ENCODE data around the gene NCBP3.

NCBP3 gene

GRCh38 chr17:3773966-3774365 is 72.1 kb downstream of the NCBP3 start:
- Histone ChIP-seq H4K91ac (ENCODE audit: low read length) (no peak overlapping the region), H3K14ac (ENCODE audit: low read length in 2 of 2) (peak overlapping the region in 1 of 2 experiments; percentile 70), H2AFZ (ENCODE audit: low read depth, low read length) (no peak overlapping the region), H3K4me2 (ENCODE audit: low read length, poor library complexity, severe bottlenecking) (no peak overlapping the region), H3K27ac (ENCODE audit: low read length, poor library complexity, severe bottlenecking) (no peak overlapping the region), H3K4me3 (ENCODE audit: insufficient read depth in 1 of 2, low read depth in 1 of 2, low read length in 2 of 2) (no peak overlapping the region), H2BK12ac (ENCODE audit: low read length in 2 of 2) (peak overlapping the region; percentile 11 to 72), H2BK120ac (ENCODE audit: low read depth, low read length) (no peak overlapping the region), H3K36me3 (ENCODE audit: control insufficient read depth in 1 of 2, insufficient read depth in 2 of 2, low read depth in 1 of 2, low read length in 2 of 2) (no peaks in the 10 kb centered on the region), H3K23ac (ENCODE audit: low read length in 2 of 2) (no peak overlapping the region), H3K4ac (ENCODE audit: low read depth in 1 of 2, low read length in 2 of 2) (no peak overlapping the region), H3K4me1 (ENCODE audit: control insufficient read depth, insufficient read depth, low read depth, low read length) (peaks cover 8% of the 10 kb centered on the region), H3K9ac (ENCODE audit: low read length) (no peak overlapping the region), H3K18ac (ENCODE audit: low read depth in 1 of 2, low read length in 2 of 2) (peak overlapping the region in 1 of 2 experiments; percentile 37), H3K27me3 (ENCODE audit: control insufficient read depth in 1 of 2, insufficient read depth in 1 of 2, low read length in 2 of 2) (peaks cover 0 to 15% of the 10 kb centered on the region in 2 experiments), H4K8ac (ENCODE audit: low read length) (peak overlapping the region; percentile 27), H3K79me1 (replicated peaks; ENCODE audit: low read length, poor library complexity, severe bottlenecking) (no peaks in the 10 kb centered on the region), H2BK5ac (ENCODE audit: low read depth, low read length, poor library complexity, severe bottlenecking) (peak overlapping the region; percentile 84), H2BK15ac (ENCODE audit: low read depth, poor library complexity, severe bottlenecking) (no peak overlapping the region), H2AK5ac (ENCODE audit: low read length, severe bottlenecking) (peak overlapping the region; percentile 99), H3K9me3 (ENCODE audit: control insufficient read depth, low read length) (no peaks in the 10 kb centered on the region)
- WGBS = 97% methylated on average over 3 of the region's 3 CpGs
- DNase-seq = no peak

- Histone ChIP-seq H3K27me3 (ENCODE audit: control insufficient read depth in 1 of 2, insufficient read depth in 1 of 2, low read length in 2 of 2) (peaks cover 0 to 17% of the 10 kb centered on the region in 2 experiments), H3K4ac (ENCODE audit: low read depth in 1 of 2, low read length in 2 of 2) (no peak overlapping the region), H3K4me2 (ENCODE audit: low read length, poor library complexity, severe bottlenecking) (no peak overlapping the region)
Measured at GRCh38 chr17:3773511-3773910, 72.5 kb downstream of the NCBP3 start.

GRCh38 chr17:3772764-3773163 is 73.3 kb downstream of the NCBP3 start:
- WGBS = 83% methylated on average over 12 of the region's 12 CpGs
- Histone ChIP-seq H3K4ac (ENCODE audit: low read depth in 1 of 2, low read length in 2 of 2) (no peak overlapping the region), H4K91ac (ENCODE audit: low read length) (no peak overlapping the region), H2BK5ac (ENCODE audit: low read depth, low read length, poor library complexity, severe bottlenecking) (no peak overlapping the region), H2BK15ac (ENCODE audit: low read depth, poor library complexity, severe bottlenecking) (no peak overlapping the region), H3K79me1 (replicated peaks; ENCODE audit: low read length, poor library complexity, severe bottlenecking) (no peaks in the 10 kb centered on the region), H3K9me3 (ENCODE audit: control insufficient read depth, low read length) (no peaks in the 10 kb centered on the region), H2AFZ (ENCODE audit: low read depth, low read length) (no peak overlapping the region), H4K8ac (ENCODE audit: low read length) (no peak overlapping the region), H3K4me3 (ENCODE audit: insufficient read depth in 1 of 2, low read depth in 1 of 2, low read length in 2 of 2) (no peak overlapping the region), H3K4me1 (ENCODE audit: control insufficient read depth, insufficient read depth, low read depth, low read length) (peaks cover 8% of the 10 kb centered on the region), H3K27ac (ENCODE audit: low read length, poor library complexity, severe bottlenecking) (no peak overlapping the region), H2BK120ac (ENCODE audit: low read depth, low read length) (no peak overlapping the region), H3K18ac (ENCODE audit: low read depth in 1 of 2, low read length in 2 of 2) (peak overlapping the region in 1 of 2 experiments; percentile 7), H3K9ac (ENCODE audit: low read length) (no peak overlapping the region), H2BK12ac (ENCODE audit: low read length in 2 of 2) (peak overlapping the region in 1 of 2 experiments; percentile 71), H3K4me2 (ENCODE audit: low read length, poor library complexity, severe bottlenecking) (no peak overlapping the region), H3K36me3 (ENCODE audit: control insufficient read depth in 1 of 2, insufficient read depth in 2 of 2, low read depth in 1 of 2, low read length in 2 of 2) (no peaks in the 10 kb centered on the region), H3K27me3 (ENCODE audit: control insufficient read depth in 1 of 2, insufficient read depth in 1 of 2, low read length in 2 of 2) (peaks cover 0 to 22% of the 10 kb centered on the region in 2 experiments), H3K14ac (ENCODE audit: low read length in 2 of 2) (peak overlapping the region in 1 of 2 experiments; percentile 36), H2AK5ac (ENCODE audit: low read length, severe bottlenecking) (peak overlapping the region; percentile 18), H3K23ac (ENCODE audit: low read length in 2 of 2) (peak overlapping the region in 1 of 2 experiments; percentile 40)
- DNase-seq = no peak

More at GRCh38 chr17:3773511-3773910, 72.5 kb downstream of the NCBP3 start:
- Histone ChIP-seq H3K79me1 (replicated peaks; ENCODE audit: low read length, poor library complexity, severe bottlenecking) (no peaks in the 10 kb centered on the region), H3K9me3 (ENCODE audit: control insufficient read depth, low read length) (no peaks in the 10 kb centered on the region), H3K9ac (ENCODE audit: low read length) (no peak overlapping the region), H3K23ac (ENCODE audit: low read length in 2 of 2) (no peak overlapping the region), H3K14ac (ENCODE audit: low read length in 2 of 2) (no peak overlapping the region), H3K27ac (ENCODE audit: low read length, poor library complexity, severe bottlenecking) (no peak overlapping the region), H3K4me3 (ENCODE audit: insufficient read depth in 1 of 2, low read depth in 1 of 2, low read length in 2 of 2) (no peak overlapping the region), H4K91ac (ENCODE audit: low read length) (no peak overlapping the region), H2BK12ac (ENCODE audit: low read length in 2 of 2) (no peak overlapping the region), H2BK15ac (ENCODE audit: low read depth, poor library complexity, severe bottlenecking) (no peak overlapping the region), H2AFZ (ENCODE audit: low read depth, low read length) (peak overlapping the region; percentile 58), H2AK5ac (ENCODE audit: low read length, severe bottlenecking) (no peak overlapping the region), H2BK120ac (ENCODE audit: low read depth, low read length) (no peak overlapping the region), H3K18ac (ENCODE audit: low read depth in 1 of 2, low read length in 2 of 2) (no peak overlapping the region), H2BK5ac (ENCODE audit: low read depth, low read length, poor library complexity, severe bottlenecking) (no peak overlapping the region), H4K8ac (ENCODE audit: low read length) (no peak overlapping the region), H3K36me3 (ENCODE audit: control insufficient read depth in 1 of 2, insufficient read depth in 2 of 2, low read depth in 1 of 2, low read length in 2 of 2) (no peaks in the 10 kb centered on the region), H3K4me1 (ENCODE audit: control insufficient read depth, insufficient read depth, low read depth, low read length) (peaks cover 8% of the 10 kb centered on the region)
- WGBS = 12% methylated on average over 3 of the region's 5 CpGs
- DNase-seq = peak; percentile 49

GRCh38 chr17:3771140-3771539 is 74.9 kb downstream of the NCBP3 start:
- WGBS = 96% methylated on average over 16 of the region's 16 CpGs
- no peaks in the 10 kb centered on the region for H3K36me3 ChIP-seq (ENCODE audit: control insufficient read depth in 1 of 2, insufficient read depth in 2 of 2, low read depth in 1 of 2, low read length in 2 of 2)
- H3K9me3 ChIP-seq (ENCODE audit: control insufficient read depth, low read length) = no peaks in the 10 kb centered on the region

More at GRCh38 chr17:3771140-3771539, 74.9 kb downstream of the NCBP3 start:
- Histone ChIP-seq H4K91ac (ENCODE audit: low read length) (no peak overlapping the region), H3K23ac (ENCODE audit: low read length in 2 of 2) (no peak overlapping the region), H4K8ac (ENCODE audit: low read length) (no peak overlapping the region), H3K4ac (ENCODE audit: low read depth in 1 of 2, low read length in 2 of 2) (no peak overlapping the region), H3K27ac (ENCODE audit: low read length, poor library complexity, severe bottlenecking) (no peak overlapping the region), H3K9ac (ENCODE audit: low read length) (no peak overlapping the region), H3K4me1 (ENCODE audit: control insufficient read depth, insufficient read depth, low read depth, low read length) (peaks cover 8% of the 10 kb centered on the region), H3K27me3 (ENCODE audit: control insufficient read depth in 1 of 2, insufficient read depth in 1 of 2, low read length in 2 of 2) (peaks cover 0 to 22% of the 10 kb centered on the region in 2 experiments), H2AK5ac (ENCODE audit: low read length, severe bottlenecking) (no peak overlapping the region), H3K4me2 (ENCODE audit: low read length, poor library complexity, severe bottlenecking) (no peak overlapping the region), H2BK5ac (ENCODE audit: low read depth, low read length, poor library complexity, severe bottlenecking) (no peak overlapping the region), H2BK15ac (ENCODE audit: low read depth, poor library complexity, severe bottlenecking) (no peak overlapping the region), H2BK120ac (ENCODE audit: low read depth, low read length) (no peak overlapping the region), H3K4me3 (ENCODE audit: insufficient read depth in 1 of 2, low read depth in 1 of 2, low read length in 2 of 2) (no peak overlapping the region), H3K18ac (ENCODE audit: low read depth in 1 of 2, low read length in 2 of 2) (no peak overlapping the region), H2BK12ac (ENCODE audit: low read length in 2 of 2) (no peak overlapping the region), H3K79me1 (replicated peaks; ENCODE audit: low read length, poor library complexity, severe bottlenecking) (no peaks in the 10 kb centered on the region), H3K14ac (ENCODE audit: low read length in 2 of 2) (no peak overlapping the region), H2AFZ (ENCODE audit: low read depth, low read length) (no peak overlapping the region)
- no peak for DNase-seq
